ENCODE data around the gene CALR3.

The CALR3 gene

GRCh38 chr19:16429066-16429758 lies 66.8 kb downstream of the CALR3 start:
- 94 to 95% methylated on average over 13 of the region's 13 CpGs for WGBS, 2 experiments
- H3K27ac ChIP-seq (ENCODE audit: insufficient read depth, low read depth, low read length, poor library complexity, severe bottlenecking) = no peak overlapping the region
- no peaks in the 10 kb centered on the region for H3K9me3 ChIP-seq (ENCODE audit: control insufficient read depth, low read length)
- peaks cover 22% of the 10 kb centered on the region for H3K36me3 ChIP-seq (ENCODE audit: control insufficient read depth, insufficient read depth, low read length)
- no peaks in the 10 kb centered on the region for H3K27me3 ChIP-seq (ENCODE audit: control insufficient read depth, insufficient read depth, low read length, poor library complexity, severe bottlenecking)
- no peak overlapping the region for H3K4me3 ChIP-seq (ENCODE audit: insufficient read depth, low read depth, low read length)
- H3K4me1 ChIP-seq (ENCODE audit: control insufficient read depth, insufficient read depth, low read length) = no peaks in the 10 kb centered on the region
